GM21529 (cell line): Measurements from ENCODE around the gene PARP1.
A peak's percentile ranks its signal among the peaks of the same experiment; 100 is the strongest.
"Not testable (repeated sequence)": the region's sequence is repeated elsewhere in the genome, so short reads cannot be mapped to it uniquely, and the experiment has no call there.

ENCODE experiments used
- ATAC-seq: cut with Tn5 transposase; IDR thresholded peaks from one replicate; pipeline ENCODE4 v1.9.1; 2021; ENCODE audit not compliant: unreplicated experiment

Gene PARP1

DNA sequence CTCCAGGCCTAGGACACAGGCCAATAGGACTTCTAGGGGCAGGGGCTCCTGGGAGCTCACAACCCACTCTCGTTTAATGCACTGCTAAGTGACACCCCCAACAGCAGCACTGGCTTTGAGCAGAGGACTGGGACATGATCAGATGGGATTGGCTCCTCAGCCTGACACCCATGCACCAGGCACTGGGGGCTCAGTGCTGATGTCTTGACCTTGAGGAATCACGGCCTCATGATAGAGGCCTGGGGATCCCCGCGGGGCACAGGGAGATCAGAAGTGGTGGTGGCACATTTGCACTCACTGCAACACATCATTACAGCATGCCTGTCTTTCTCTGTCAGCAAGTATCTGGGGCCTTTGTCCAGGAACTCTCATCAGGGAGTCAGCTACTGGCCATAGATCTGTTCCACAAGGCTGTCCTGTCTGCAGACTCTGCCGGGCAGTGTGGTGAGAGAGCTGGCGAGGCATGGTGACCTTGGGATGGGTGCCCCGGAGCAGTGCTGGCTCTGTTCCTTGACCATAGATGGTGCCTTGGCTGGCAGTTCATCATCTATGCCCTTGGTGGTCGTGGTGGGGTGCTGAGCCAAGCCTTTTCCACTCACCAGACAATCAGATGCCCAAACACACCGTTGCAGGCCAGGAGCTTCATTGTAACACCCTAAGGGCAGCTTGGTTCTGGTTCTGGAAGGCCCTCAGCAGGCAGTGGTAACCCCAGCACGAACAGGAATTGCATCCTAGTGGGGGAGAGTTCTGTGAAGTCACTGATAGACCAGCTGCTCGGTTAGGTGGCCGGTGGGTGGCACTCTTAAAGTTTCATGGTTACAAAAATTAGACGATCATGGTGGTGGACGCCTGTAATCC is 22.2 kb upstream of the PARP1 start:
- no peak for ATAC-seq

DNA sequence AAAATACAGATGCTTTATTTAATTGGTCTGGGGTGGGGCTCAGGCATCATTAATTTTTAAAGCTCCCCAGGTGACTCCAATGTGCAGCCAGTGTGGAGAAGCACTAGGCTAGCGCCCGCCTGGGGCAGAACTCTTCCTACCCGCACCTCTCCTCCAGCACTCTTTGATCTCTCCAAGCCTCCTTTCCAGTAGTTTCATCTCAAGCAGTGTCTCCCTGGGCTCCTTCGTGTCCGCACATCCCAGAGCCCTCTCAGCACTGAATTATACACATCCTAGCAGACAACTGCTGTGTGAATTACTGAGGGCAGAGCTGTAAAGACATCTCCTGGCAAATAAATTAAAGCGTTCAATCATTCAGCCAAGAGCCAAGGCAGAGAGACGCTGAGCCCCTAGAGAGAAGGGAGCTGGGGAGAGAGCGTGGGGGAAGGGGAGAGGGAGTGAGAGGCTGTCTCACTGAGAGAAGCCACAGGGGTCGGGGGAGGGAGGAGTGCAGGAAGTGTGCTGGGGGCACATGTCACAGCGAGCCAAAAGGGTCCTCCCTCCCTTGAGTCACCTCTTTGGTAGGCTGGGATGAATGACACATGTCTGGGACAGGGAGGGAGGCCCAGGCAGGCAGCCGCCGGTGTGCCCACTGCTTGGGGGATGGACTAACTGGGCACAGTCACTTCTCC is 21.0 kb upstream of the PARP1 start:
- no peak for ATAC-seq

DNA sequence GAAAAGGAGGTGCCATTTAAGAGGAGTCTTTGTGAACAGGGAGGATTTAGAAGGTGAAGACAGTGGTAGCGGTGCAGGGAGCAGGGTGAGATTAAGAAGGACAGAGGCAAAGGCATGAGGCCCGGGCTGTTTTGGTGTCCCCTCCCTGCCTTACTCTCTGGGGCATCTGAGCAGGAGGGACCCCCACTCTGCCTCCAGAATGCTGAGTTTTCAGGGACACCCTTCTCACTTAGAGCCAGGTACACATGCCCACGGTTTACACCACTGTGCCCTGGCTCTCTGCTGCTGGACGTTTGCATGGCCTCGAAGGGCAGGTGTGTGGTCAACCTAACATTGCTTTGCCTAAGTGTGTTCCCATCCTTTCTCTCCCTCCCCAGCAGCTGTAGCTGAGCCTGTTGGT is 20.5 kb upstream of the PARP1 start:
- no peak for ATAC-seq

DNA sequence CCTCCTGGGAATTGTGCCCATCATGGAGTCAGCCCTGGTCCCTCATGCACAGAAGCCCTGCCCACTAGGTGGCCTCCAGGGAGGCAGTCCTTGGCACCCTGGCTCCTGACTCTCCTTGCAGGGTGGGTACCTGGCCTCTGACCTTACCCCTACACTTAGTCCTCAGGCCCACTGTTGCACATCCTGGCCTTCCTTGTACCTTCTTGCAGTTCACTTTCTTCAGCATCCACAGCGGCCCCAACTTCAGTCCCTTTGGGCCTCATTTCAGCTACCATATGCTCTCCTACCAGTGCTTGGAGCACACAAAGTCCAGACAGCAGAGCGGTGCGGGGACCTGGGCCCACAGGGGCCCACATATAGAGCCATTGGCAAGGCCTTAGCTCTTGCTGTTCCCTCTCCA is 19.2 kb upstream of the PARP1 start:
- ATAC-seq, result no peak

DNA sequence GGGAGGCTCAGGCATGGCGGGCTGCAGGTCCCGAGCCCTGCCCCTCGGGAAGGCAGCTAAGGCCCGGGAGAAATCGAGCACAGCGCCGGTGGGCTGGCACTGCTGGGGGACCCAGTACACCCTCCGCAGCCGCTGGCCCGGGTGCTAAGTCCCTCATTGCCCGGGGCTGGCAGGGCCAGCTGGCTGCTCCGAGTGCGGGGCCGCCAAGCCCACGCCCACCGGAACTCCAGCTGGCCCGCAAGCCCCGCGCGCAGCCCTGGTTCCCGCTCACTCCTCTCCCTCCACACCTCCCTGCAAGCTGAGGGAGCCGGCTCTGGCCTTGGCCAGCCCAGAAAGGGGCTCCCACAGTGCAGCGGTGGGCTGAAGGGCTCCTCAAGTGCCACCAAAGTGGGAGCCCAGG is 18.5 kb upstream of the PARP1 start:
- not testable (repeated sequence) for ATAC-seq

GRCh38 chr1:226425431-226426031 is 17.6 kb upstream of the PARP1 start:
- ATAC-seq, result no peak

- no peak for ATAC-seq
Measured at GRCh38 chr1:226425004-226425378, 17.1 kb upstream of the PARP1 start.

GRCh38 chr1:226424221-226425003 is 16.5 kb upstream of the PARP1 start:
- peak; percentile 61 for ATAC-seq

GRCh38 chr1:226422478-226422877 is 14.6 kb upstream of the PARP1 start:
- no peak for ATAC-seq

DNA sequence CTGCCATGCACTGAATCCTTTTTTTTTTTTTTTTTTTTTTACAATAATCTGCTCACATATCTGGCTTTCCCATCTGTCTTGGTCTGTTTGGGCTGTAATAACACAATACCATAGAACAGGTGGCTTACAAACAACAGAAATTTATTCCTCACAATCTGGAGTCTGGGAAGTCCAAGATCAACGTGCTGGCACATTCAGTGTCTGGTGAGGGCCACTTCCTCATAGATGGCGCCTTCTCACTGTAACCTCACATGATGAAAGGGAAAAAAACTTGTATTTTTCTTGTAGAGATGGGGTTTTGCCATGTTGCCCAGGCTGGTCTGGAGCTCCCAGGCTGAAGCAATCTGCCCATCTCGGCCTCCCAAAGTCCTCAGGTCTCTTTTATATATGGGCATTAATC is 13.0 kb upstream of the PARP1 start:
- ATAC-seq, result no peak

DNA sequence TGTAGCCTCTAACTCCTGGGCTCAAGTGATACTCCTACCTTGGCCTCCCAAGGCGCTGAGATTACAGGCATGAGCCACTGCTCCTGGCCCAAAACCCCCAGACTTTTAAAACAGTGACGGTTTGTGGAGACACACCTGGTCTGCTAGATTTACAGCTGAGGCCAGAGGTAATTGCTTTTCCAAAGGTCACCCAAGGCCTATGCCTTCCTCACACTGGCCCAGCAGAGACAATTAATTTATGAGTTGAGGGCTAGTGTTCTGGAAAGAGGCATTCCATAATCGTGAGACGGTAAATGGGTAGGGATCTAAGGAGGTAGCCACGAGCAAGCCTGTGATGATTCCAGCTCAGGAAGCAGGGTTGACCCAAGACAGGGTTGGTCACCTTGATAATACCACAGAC is 12.4 kb upstream of the PARP1 start:
- ATAC-seq, result no peak

- ATAC-seq, result no peak
Measured at GRCh38 chr1:226419284-226420029, 11.6 kb upstream of the PARP1 start.

DNA sequence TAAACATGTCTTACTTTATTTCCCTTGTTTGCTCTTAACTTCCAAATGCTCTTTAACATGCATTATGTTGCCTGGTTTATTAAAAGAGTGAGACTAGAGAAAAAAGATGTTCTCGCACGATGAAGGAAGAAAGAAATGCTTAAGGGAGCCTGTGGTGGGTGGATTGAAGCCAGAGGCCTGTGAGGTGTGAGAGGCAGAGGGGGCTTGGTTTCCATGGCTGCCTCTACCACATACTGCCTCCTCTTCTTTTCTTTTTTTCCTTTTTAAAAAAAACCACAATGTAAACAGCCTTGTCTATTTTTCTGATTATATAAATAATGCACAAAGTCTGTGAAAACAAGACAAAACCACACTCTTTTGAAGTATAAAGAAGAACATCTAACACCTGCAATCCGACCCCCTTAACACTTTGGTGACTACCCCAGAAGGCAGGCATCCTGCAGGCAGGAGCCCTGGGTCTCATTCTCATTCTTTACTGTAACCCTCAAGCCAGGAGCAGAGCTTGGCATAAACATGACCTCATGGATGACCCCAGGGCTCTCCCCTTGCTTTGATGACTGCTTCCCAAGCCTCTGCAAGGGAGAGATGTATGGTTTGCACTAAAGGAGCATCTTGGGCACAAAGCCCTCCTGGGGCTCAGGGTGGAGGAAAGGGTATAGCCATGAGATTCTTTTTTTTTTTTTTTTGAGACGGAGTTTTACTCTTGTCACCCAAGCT is 10.1 kb upstream of the PARP1 start:
- no peak for ATAC-seq

- ATAC-seq, result no peak
Measured at GRCh38 chr1:226417350-226417749, 9.5 kb upstream of the PARP1 start.

DNA sequence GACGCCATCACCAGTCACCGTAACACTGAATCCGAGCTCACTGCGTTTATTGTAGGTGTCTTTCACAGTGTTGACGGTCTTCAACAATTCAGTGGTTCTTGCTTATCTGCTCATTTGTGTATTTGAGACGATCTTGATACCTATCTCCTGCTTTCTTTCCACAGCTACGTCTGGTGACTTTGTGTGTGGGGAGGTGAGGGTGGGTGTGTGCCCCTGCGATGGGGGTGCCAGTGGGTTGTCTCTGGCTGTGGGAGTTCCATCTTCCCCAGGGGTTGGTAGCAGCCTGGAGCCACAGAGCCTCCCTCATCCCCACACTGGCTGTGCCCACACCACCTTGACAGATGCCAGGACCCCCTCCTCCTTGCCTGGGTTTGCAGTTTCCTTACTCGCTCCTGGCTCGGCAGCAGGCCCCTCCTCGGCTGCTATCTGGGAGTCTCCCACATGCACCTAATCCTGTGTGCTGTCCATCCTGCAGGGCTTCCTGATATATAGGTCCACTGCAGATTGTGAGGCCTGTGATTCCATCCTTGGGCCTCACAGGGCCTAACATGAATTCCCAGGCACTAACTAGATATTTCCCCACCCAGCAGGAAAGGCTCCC is 6.3 kb upstream of the PARP1 start:
- no peak for ATAC-seq

DNA sequence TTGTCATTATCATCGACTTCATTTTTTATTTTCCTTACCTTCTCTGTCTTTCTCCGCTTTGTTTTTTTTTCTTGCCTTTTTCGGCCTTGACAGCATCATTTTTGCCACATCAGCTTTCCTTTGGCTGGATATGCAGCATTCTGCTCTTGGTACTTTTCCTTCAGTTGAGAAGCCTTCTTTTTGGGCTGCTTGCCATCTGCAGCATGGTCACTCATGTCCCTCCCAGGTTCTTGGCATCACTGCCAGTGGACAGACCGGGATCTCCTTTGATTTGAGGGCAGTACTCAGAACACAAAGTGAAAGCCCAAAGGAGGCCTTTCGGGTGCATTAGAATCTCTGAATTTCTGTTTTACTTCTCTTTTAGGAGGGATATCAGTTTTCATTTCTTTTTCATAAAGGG is 3.7 kb upstream of the PARP1 start:
- no peak for ATAC-seq

- no peak for ATAC-seq
Measured at GRCh38 chr1:226410958-226411357, 3.1 kb upstream of the PARP1 start.

DNA sequence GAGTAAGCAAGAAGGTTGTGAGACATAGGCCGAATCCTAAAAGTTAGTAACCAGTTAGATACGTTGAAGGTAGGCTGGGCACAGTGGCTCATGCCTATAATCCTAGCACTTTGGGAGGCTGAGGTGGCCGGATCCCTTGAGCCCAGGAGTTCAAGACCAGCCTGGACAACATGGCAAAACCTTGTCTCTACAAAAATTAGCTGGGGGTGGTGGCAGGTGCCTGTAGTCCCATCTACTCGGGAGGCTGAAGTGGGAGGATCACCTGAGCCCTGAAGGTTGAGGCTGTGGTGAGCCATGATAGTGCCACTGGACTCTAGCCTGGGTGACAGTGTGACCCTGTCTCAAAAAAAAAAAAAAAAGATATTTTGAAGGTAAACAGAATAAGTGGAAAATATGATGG is 1.5 kb upstream of the PARP1 start:
- ATAC-seq, result no peak

DNA sequence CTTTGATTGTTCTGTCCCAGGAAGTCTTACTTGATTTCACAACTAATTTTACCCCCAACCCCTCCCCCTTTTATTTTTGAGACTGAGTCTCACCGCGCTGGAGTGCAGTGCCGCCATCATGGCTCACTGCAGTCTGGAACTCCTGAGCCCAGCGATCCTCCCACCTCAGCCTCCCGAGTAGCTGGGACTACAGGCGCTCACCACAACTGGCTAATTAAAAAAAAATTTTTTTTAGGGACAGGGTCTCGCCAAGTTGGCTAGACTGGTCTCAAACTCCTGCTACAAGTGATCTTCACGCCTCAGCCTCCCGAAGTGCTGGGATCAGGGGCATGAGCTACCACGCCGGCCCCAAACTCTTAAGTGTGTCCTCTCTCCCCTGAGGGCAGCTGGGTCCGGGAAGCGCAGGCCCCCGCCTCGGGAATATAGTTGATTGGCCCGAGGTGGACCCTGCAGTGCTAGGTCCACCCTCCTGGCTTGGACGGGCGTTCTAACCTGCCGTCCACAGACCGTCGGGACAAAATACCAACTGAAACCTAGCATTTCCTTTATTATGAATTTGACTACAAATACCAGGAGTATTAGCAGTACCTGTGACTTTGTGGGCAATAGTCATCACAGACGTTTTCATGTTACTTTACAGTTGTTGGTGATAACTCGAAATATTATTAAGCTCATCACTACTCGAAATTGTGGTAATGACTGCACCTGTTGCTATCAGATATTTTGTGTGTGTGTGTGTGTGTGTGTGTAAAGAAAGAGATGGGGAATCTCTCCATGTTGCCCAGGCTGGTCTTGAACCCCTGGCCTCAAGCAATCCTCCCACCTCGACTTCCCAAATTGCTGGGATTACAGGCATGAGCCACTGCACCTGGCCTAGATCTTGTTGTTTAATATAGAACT is 642 bp upstream of the PARP1 start:
- ATAC-seq, result no peak
